NCI-H2196 treated with DMSO at 0.1 percent for 48 hours (cell line): ENCODE measurements around the gene COL4A1.

ENCODE experiments used
- DNase-seq: peaks from one replicate; lab custom pipeline; 2025; ENCODE audit not compliant: unreplicated experiment; lab: John Stamatoyannopoulos, UW

The COL4A1 gene

DNA sequence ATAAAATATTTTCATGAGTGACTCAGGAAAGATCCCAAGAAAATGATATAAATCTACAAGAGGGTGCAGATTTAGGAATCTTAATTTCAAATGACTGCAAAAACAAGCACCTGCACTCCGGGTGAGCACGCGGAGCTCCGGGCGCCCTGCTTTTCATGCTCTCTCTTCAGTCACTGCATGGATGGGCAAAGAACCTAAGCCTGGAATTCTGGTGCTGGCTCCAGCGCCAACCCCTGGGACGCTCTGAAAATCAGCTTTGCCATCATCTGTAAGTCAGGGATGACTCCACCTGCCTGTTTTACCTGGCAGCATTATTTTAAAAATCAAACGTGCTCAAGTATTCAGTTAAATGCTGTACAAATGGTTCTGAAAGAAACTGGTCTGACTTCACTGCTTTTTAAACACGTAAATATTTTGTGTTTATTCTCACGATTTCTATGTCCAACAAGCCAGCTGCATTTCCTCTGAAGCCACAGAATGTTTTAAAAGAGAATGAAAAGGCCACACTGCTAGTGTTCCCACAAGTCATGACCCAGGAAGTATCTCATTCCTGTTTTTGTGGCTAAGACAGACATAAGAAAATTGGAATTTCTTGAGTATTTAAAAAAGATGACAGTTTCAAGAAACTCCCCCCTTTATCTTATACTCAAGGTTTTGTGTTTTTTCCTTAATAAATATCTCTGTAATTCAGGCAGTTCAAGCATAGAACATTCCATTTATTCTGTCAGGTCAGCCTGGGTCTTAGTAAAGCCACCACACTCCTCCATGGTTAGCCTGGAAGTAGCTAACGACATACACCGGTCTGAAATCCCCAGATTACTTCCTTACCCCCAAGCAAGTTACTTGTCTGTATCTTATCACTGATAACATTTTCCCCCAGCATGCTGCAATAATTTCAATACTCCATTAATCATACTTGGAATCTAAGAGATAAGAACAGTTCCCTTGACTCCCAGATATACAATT is 81.1 kb downstream of the COL4A1 start:
- no peak for DNase-seq

DNA sequence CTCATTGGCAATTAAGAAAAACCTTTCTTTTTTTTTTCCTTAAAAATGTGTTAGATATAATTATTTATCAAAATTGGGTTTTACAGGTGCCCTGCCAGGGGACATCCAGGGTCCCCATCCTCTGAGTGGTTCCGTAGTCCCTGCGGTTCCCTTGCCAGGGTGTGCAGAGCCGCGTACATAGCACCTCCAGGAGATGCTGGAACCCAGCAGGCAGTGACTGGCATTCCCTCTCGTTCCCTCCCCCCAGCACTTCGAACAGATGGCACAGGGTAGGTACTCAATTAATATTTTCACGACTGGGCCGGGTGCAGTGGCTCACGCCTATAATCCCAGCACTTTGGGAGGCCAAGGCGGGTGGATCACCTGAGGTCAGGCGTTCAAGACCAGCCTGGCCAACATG is 82.0 kb downstream of the COL4A1 start:
- DNase-seq, result no peak

DNA sequence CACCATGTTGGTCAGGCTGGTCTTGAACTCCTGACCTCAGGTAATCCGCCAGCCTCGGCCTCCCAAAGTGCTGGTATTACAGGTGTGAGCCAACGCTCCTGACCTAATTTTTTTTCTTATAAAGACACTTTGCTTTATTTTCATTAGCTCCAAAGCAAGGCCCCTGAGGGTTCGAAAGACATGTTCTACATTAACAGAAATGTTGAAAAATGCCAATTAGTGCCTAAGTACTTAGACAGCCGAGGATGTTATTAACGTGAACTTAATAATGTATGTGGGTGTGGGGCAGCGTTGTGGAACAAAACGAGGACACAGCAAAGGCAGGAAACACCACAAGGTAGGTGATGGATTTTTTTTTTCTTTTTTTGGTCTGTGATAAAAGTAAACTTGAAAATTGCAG is 82.4 kb downstream of the COL4A1 start:
- DNase-seq, result no peak

DNA sequence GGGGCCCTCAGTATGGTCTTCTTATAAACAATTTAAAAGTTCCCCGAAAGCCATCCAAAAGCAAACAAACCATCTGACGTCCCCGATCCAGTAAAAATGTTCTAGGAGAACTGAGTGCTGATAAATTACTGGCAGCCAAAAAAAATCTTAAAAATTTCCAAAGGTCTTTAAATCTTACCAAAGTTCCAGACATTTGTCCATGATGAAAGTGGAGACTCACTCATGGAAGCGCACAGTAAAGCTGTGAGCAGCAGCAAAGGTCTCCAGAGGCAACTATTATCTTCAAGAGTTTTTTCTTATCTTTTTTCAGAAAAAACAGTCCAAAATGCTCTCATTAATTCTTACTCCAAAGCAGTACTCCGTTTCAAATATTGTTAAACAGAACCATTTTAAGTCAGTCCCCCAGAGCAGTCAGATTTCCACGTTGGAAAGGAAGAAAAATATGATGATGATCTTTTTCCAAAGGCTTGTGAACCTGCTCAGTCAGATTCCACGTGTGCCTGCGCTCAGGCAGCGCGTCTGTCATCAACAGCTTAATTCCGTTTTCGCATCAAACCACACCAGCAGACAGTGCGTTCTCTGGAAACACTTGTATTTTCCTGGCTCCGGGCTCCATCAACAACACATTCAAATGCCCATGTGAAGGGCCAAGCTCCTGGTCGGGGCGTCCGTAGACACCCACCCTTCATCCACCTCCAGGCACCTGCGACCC is 85.4 kb downstream of the COL4A1 start:
- no peak for DNase-seq

DNA sequence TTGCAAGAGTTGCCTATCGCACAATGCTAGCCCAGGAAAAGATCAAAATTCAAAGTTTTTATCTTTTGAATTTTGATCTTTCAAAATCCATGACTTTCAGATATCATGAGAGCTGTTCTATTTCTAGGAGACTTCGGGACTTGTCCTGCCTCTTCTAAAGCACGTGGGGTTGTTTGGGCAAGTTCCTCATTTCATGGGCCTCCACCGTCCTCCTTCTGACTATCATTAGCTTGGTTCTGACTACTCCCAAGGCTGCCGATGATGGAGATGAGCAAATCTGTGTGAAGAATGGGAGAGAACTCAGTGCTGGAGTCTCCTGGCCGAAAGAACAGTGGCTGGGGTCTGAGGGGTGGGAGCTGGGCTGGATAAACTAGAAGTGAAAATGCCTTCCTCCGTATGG is 86.5 kb downstream of the COL4A1 start:
- DNase-seq, result no peak

DNA sequence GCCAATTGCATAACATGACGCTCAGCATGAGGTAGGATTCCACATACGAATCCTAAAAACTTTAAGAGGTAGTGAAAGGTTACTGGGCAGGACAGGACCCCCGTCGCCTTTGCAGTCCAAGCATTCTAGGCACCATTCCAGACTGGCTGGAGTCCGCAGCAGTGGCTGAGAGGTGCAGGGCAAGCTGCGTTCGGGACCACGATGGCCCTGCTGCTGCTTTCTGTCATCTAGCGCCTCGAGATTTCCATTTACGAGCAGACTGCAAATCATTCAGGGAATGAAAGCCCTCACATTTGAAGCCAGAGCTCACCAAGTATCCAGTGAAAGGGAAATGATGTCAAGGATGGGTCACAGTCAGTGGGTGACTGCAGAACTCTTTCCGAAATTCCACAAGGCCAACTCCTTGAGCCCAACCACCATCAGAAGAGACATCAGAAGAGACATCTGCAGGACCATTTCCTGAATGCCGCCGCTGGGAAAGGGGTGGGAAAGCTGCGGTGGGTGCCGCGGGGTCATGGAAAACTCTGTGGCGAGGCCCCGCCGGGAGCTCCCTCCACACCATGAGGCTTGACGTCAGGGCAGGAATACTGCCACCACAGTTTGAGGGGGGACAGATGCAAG is 88.3 kb downstream of the COL4A1 start:
- DNase-seq, result no peak

DNA sequence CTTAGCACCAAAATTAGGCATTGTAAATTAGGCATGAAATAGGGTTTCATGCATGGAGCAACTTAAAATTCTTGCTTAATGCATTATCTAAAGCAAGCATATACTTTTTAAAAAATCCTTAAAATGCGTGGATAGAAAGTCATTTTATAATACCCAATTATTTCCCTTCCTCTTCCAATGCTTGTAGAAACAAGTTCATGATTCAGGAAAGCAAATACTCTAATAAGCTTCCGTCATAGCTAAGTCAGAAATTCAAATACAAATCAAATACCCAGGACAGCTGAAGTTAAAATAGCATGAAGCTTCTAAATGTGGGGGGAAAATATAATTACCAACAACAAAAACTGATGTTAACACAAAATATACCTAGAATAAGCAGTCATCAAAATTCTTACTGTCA is 89.1 kb downstream of the COL4A1 start:
- DNase-seq, result no peak

DNA sequence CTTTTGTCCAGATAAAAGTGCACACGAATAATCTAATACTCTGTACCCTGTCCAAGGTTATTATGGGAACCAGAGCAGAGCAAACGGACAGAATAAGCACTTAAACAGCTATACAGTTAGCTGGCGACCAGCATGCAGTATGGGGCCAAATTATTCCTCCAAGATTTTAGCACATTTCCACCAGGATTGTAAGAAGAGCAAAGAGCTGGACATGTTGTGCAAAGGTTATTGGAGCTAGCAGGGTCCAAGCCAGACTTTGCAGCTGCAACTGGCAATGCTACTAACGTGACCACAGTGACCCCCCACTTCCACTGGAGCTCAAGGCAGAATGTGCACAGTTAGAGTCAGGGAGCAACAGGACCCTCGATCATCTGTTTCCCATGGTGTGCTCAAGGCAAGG is 89.9 kb downstream of the COL4A1 start:
- no peak for DNase-seq

DNA sequence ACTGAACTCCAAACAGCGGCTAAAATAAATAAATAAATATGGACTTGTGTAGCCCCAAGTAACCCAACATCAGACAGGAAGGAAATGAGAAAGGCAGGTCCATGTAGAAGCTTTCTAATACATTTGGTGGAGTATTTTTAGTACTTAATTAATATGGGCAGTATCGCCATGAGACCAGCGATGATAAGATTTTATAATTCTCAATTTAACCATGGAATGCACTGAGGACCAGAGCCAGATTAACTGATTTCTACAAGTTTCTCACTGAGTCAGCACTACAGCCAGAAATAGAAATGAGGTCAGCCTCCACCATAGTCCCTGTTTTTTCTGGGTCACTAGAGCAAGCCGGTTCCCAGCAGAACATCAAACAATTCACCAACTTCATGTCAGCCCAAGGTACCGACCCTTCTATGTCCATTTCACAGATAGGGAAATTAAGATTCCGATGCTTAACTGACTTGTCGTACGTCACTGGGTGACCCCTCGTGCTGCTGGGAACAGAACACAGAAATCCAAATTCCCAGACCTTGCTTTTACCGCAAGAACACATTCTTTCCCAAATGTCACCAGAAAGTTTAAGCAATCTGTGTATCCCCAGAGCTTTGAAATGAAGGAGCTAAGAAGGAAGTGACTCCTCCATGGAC is 90.4 kb downstream of the COL4A1 start:
- no peak for DNase-seq

DNA sequence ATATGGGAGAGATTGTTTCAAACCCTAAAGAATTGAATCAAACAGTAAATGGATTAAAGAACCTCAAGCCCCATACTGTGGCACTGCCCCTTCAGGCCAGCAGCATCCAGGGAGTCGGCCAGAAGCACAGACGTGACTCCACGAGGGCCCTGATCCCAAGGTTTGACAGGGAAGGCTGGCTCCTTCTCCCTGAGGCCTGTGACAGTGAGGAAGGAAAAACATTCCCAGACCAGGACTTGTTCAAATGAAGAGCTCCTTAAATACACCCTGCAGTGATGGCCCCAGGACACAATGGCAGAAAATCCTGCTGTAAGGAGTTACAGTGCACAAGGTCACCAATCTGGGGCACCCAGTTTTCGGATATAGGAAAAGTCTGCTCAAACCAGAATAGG is 91.0 kb downstream of the COL4A1 start:
- no peak for DNase-seq

DNA sequence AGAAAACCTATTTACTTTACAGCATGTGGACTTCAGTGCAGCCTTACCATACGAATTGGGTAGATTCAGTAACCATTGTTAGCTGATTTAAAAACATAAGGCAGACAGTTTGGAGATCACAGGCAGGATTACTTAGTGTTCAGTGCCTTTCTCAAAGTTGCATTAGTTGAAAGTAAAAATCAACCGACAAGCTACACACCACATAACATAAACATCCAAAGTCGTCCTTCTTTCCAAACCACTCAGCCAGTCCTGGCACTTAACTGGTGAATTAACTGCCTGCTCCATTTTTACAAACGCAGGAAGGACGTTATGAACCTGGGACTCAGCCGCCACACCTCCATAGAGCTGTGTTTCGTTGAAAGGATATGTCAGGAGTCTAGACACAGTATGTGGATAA is 91.4 kb downstream of the COL4A1 start:
- no peak for DNase-seq

DNA sequence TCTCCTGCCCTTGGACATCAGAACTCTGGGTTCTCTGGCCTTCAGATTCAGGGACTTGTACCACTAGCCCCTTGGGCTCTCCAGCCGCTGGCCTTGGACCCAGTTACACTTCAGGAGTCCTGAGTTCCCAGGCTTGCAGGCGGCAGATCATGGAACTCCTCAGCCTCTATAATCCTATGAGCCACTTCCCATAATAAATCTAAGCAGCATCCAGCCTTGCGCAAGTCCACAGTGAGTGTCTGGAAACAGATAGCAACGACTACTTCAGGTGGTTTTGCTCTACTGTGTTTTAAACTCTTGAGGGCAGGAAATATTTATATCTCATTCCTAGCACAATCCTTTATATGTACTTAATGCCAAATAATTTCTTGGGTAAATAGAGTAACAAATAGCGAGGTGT is 92.3 kb downstream of the COL4A1 start:
- DNase-seq, result no peak

DNA sequence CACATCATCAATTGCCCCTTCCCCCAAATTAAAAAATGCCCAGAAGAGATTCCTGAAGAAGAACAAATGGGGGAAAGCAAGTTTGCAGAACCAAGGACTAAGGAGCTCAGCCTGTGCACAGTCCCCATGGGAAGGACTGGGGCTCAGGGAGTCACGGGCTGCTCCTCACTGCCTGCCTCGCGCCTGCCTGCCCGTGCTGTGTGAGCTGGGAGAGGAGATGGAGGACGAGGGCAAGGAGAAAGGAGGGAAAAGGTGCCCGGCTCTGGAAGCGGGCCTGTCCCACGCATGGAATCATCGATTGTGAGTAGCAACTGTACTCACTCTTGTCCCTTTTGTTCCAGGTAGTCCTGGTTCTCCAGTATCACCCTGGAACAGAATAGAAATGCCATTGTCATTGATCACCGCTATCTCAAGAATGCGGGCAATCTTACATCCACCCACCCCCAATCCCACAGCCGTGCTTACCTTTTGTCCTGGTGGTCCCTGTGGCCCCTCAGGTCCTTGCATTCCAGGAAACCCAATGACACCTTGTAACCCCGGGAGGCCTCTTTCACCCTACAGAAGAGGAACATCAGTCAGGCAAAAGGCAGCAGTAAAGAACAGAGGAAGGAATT is 93.4 kb downstream of the COL4A1 start:
- DNase-seq, result no peak

DNA sequence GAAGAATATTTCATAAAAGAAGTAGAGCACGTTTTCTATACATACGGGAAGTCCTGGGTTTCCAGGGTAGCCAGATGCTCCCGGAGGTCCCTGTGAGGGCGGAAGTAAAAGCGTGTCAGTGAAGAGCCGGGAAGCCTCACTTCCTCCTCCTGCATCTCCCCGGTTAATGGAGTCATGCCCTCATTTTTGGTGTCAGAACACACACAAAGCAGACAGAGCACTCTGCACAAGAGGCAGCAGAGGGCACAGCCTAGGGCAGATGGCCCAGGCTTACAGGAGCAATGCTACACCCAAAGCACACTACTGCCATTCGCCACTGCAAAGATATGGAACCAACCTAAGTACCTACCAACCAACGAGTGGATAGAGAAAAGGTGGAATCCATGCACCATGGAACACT is 94.4 kb downstream of the COL4A1 start:
- DNase-seq, result no peak

DNA sequence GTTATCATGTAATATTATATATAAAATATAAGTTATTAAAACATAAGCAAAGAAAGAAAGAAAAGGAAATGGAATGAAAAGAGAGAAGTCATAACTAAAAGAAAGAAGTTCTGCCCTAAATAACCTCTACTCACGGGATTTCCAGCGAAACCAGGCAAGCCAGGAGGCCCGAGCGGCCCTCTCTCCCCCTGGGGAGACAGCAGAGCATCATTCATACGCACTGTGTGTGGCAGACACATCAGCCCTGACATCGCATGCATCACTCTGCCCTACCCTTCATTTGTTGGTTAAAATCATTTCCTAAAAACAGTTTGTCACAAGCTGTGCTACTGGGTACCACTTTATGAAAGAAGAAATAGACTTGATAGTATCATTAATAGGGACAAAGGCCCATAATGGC is 95.2 kb downstream of the COL4A1 start:
- DNase-seq, result no peak

DNA sequence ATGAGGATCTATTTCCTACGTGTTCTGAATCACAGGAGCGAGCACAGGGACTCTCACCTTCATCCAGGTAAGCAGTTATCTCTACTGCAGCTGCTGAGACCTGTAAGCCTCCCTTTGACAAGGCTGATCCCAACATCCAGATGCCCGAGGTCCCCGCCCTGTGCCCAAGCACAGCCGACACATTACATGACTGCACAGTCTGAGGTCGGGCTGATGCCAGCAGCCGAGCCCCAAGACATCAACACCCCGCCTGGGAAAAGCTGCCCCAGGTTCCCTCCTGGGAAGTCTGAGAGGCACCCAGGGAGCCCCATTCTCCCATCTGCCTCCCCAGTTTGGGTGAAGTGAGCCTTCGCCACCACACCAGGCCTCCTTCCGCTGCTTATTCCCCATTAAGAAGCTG is 95.9 kb downstream of the COL4A1 start:
- no peak for DNase-seq

DNA sequence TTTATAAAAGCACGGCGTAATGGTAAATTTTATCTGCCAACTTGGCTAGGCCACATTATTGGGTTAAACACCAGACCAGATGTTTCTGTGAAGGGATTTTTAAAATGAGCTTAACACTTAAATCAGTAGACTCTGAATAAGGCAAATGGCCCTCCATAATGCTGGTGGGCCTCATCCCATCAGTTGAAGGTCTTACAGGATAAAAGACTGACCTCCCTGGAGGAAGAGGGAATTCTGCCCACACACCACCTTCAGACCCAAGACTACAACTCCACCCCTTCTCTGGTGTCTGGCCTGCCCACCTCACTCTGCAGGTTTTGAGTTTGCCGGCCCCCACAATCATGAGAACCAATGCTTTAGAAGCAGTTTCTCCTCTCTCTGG is 96.4 kb downstream of the COL4A1 start:
- DNase-seq, result no peak

DNA sequence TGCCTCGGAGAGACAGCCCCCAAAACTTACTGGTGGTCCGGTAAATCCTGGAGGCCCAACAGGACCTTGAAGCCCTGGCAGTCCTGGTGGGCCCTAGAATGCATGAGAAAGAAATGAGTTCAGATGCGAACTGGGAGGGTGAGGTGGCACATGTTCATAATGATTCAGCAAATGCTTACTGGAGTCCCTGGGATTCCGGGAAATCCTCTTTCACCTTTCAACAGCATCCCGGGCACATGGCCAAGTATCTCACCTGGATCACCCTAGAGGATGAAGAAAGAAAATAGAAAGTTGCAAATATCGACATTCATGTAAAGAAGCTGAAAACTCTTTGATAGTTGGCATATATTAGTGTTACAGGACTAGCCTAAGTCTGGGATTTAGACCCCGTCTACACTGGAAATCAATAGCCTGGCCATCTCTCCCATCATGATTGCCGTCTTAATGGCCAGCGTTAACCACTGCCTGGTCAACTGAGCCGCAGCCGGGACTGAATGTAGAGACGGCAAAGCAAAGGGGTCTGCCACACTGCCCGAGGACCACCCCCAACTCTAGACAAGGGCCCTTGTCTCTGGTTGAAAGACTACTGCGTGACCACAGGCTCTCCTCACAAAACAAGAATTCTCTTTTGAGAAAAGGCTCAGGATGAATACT is 96.9 kb downstream of the COL4A1 start:
- DNase-seq, result no peak

DNA sequence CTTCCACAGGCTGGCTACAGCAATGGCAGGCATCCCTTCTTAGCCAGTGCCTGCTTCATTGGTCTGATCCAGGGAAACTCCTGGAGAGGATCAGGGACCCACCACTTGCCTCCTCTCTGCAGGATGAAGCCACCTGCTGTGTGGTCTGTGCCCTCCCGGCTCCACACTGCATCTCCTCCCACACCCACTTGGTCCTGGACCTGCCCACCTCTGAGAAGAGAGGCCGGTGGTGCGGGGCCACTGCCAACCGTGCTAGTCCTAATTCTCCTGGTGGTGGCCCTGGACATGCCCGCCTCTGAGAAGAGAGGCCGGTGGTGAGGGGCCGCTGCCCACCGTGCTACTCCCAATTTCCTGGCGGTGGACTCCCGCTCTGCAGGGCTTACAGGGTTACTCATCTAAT is 98.8 kb downstream of the COL4A1 start:
- DNase-seq, result no peak

DNA sequence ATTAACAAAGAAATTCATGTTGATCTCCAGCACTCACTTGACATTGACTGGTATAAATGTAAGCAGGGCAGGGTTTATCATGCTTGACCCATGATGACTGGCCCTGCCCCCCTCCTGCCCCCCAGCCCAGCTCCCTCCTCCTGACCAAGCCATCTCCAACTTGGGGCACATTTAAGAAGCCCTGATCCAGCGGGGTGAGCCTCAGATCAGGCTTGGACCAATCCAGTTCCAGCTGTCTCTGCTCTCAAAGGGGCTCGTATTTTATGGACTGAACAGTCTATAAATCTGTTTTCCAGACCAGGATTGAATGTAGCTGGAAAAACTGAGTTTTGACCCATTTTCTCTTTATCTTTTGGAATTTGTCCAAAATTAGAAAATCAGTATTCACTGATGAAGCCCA is 100.0 kb downstream of the COL4A1 start:
- no peak for DNase-seq

DNA sequence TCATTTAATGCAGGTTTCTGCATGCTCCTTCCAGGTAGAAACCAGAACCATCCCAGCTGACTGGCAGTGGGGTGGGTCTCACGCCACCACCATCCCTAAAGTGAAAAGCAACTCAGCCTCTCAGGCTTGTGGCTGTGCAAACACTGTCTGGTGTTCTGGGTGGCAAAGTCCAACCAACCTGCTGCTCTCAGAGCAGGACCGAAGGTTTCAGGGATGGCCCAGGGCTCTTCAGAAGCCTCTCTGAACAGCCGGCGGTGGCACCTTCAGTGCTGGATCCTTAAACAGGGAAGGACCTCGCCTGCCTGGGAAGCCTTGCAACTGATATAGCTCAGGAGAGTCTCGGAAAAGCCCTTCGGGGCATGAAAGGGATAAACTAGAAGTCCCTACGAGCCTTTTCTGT is 100.8 kb downstream of the COL4A1 start:
- no peak for DNase-seq
